Upper lobe of right lung (tissue), 1 donor: ENCODE results near the gene MPPED1. TPM values are rescaled to one million over a fixed set of nuclear protein-coding genes. Genes with fewer than 3 reads are reported as not detected.

Source experiments
- ATAC-seq: fragments of 200-7000 bp; cut with Tn5 transposase; one replicate; pipeline ENCODE4 v1.9.1; 2020; ENCODE audit warnings: mild to moderate bottlenecking, moderate library complexity
- DNase-seq: peaks from one replicate; pipeline ENCODE4 v3.0.0-alpha.2; 2020
- H3K27ac ChIP-seq: fragments of 200-600 bp; one replicate; pipeline ENCODE4 v1.8.0; 2022
- H3K27me3 ChIP-seq: fragments of 200-600 bp; one replicate; pipeline ENCODE4 v1.8.0; 2022; ENCODE audit warnings: mild to moderate bottlenecking
- H3K36me3 ChIP-seq: fragments of 200-600 bp; one replicate; pipeline ENCODE4 v1.8.0; 2022
- H3K4me1 ChIP-seq: fragments of 200-600 bp; one replicate; pipeline ENCODE4 v1.8.0; 2022
- H3K4me3 ChIP-seq: fragments of 200-600 bp; one replicate; pipeline ENCODE4 v1.8.0; 2022; ENCODE audit warnings: mild to moderate bottlenecking
- H3K9me3 ChIP-seq: fragments of 200-600 bp; one replicate; pipeline ENCODE4 v1.8.0; 2022
- intact Hi-C: fragments of 100-400 bp; cut with DNase I; formaldehyde crosslinking; loops from one replicate; pipeline ENCODE4 v1.11.0; 2022
- total RNA-seq: library from RNA; stranded (reverse); fragmentation: NEBNext Ultra II Directional; extraction: Animal tissue kit (Norgen Biotek cat#: 25700); gene quantifications from one replicate; pipeline ENCODE4 v1.2.1, GENCODE V29; 2021
- TF ChIP-seq, protein P1 (sequence below): fragments of 200-600 bp; IDR thresholded peaks from one replicate; pipeline ENCODE4 v1.8.0; 2022; ENCODE audit warnings: antibody characterized with exemption
- donor health status: DM: no; HTN: yes; CAD: no; lungs with severe emphysema.

MPPED1 gene
- total RNA-seq, 1 donor from 2014 or later = not detected

DNA sequence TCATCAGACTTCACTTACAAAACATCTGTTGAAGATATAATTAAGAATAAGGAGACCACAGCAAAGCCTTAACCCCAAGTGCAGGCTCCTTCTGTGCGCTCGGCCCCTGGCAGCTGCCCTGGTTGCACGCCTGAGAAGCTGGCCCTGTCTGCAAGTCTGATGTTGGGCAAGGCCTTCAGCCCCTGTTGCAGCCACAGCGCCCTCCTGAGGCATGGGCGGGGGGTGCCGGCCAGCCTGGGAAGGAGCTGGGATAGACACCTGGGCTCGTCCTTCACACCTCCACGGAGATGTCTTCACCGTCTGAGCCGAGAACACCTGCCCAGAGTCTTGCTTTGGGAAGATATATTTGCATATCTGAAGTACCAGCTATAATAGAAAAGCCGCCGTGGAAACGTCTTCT lies 104.1 kb downstream of the MPPED1 start:
- no peak for DNase-seq
- H3K27ac ChIP-seq = no peak overlapping the region
- H3K9me3 ChIP-seq = no peaks in the 10 kb centered on the region
- no peaks in the 10 kb centered on the region for H3K36me3 ChIP-seq
- H3K27me3 ChIP-seq = no peaks in the 10 kb centered on the region
- TF ChIP-seq, protein P1, sequence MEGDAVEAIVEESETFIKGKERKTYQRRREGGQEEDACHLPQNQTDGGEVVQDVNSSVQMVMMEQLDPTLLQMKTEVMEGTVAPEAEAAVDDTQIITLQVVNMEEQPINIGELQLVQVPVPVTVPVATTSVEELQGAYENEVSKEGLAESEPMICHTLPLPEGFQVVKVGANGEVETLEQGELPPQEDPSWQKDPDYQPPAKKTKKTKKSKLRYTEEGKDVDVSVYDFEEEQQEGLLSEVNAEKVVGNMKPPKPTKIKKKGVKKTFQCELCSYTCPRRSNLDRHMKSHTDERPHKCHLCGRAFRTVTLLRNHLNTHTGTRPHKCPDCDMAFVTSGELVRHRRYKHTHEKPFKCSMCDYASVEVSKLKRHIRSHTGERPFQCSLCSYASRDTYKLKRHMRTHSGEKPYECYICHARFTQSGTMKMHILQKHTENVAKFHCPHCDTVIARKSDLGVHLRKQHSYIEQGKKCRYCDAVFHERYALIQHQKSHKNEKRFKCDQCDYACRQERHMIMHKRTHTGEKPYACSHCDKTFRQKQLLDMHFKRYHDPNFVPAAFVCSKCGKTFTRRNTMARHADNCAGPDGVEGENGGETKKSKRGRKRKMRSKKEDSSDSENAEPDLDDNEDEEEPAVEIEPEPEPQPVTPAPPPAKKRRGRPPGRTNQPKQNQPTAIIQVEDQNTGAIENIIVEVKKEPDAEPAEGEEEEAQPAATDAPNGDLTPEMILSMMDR = no peak
- ATAC-seq = no peak
- no peaks in the 10 kb centered on the region for H3K4me1 ChIP-seq
- H3K4me3 ChIP-seq = no peak overlapping the region
- intact Hi-C loops = no loop called here

DNA sequence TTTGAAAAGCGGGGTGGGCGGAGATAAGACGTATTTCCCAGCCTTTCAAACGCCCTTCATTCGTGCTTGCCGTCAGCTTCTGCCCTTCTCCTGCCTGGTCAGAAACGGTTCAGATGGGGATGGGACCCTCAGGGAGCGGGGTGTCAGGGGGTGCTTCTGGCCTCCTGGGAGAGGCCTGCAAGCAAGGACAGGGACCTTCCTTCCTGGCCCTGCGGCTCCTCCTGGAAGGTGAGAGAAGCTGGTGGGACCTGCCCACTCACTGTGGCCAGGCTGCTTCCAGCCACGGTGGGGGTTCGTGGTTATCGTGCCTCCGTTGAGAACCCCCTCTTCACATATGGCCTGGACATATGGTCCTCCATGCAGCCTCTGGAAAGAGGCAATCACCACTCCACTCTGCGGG lies 104.6 kb downstream of the MPPED1 start:
- ATAC-seq (no peak), DNase-seq (no peak)
- Histone ChIP-seq H3K9me3 (no peaks in the 10 kb centered on the region), H3K27me3 (no peaks in the 10 kb centered on the region), H3K4me3 (no peak overlapping the region), H3K36me3 (no peaks in the 10 kb centered on the region), H3K27ac (no peak overlapping the region), H3K4me1 (no peaks in the 10 kb centered on the region)
- TF ChIP-seq, protein P1 = no peak
- intact Hi-C loops = no loop called here

DNA sequence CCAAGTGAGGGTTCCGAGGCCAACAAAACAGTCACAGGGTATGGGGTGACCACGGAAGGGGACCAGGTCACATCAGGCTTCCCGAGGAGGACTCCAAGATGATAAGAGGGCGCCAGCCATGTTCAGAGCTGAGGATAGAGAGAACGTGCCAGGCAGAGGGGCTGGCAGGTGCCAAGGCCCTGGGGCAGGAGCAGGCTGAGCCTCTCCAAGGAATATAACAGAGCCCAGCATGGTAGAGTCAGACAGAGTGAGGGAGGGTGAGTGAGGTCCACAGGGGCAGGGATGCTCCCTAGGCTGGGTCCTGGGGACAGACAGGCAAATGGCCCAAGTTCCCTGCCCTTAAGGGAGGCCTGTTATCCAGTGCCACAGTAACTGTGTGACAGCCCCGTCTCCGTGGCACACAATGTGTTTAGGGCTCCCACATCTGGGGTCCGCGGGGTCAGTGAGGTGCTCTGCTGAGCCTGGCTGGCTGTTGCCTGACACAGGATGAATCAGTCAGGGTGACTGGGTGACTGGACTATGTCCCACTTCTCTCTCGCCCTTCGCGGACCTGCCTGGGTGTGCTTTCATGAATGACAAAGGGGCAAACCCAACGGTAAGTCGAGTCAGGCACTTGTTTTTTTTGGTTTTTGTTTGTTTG lies 105.3 kb downstream of the MPPED1 start:
- no peaks in the 10 kb centered on the region for H3K4me1 ChIP-seq
- H3K4me3 ChIP-seq = no peak overlapping the region
- no peak overlapping the region for H3K27ac ChIP-seq
- H3K9me3 ChIP-seq = no peaks in the 10 kb centered on the region
- no peaks in the 10 kb centered on the region for H3K36me3 ChIP-seq
- TF ChIP-seq, protein P1 = no peak
- intact Hi-C loops = no loop called here
- DNase-seq (no peak), ATAC-seq (no peak)
- no peaks in the 10 kb centered on the region for H3K27me3 ChIP-seq

DNA sequence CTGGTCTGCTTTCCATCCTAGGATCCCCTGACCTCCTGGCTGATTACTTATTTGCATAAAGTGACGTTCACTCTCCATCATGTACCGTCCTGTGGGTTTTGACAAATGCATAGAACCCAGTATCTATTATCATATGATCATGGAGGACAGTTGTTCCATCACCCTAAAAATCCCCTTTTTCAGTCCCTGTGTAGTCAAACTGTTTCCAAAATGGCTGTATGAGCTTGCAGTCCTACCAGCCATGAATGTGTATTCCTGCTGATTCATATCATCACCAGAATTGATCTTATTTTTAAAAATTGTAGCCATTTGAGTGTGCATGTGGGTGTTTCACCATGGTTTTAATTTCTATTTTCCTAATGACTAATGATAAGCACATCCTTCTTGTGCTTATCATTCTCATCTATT lies 108.8 kb downstream of the MPPED1 start:
- DNase-seq (no peak), ATAC-seq (no peak)
- no peaks in the 10 kb centered on the region for H3K4me1 ChIP-seq
- TF ChIP-seq, protein P1 = no peak
- H3K36me3 ChIP-seq = no peaks in the 10 kb centered on the region
- intact Hi-C loops = no loop called here
- H3K27me3 ChIP-seq = no peaks in the 10 kb centered on the region
- no peaks in the 10 kb centered on the region for H3K9me3 ChIP-seq
- no peak overlapping the region for H3K27ac ChIP-seq
- H3K4me3 ChIP-seq = no peak overlapping the region

DNA sequence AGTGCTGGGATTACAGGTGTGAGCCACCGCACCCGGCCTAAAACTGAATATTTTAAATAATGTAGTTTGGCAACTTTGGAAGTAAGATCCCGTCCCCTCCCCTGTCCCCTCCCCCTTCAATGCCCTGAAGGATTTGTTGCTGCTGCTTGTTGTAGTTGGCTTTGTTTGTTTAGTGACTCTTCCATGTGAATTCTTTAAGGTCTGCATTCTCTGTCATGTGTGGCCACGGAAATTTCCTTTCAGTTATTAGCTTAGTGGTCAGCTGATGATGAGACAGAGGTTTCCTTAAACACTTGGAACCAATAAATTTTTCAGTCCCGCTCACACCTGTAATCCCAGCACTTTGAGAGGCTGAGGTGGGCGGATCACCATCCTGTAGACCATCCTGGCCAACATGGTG lies 109.9 kb downstream of the MPPED1 start:
- TF ChIP-seq, protein P1 = no peak
- no peak overlapping the region for H3K4me3 ChIP-seq
- H3K4me1 ChIP-seq = no peaks in the 10 kb centered on the region
- ATAC-seq = no peak
- no peak for DNase-seq
- H3K27me3 ChIP-seq = no peaks in the 10 kb centered on the region
- H3K36me3 ChIP-seq = no peaks in the 10 kb centered on the region
- intact Hi-C loops = no loop called here
- H3K9me3 ChIP-seq = no peaks in the 10 kb centered on the region
- H3K27ac ChIP-seq = no peak overlapping the region
